OCI-LY7 (cell line): Measurements from ENCODE around the gene FBXO44. TPM values are rescaled to one million over a fixed set of nuclear protein-coding genes. Genes with fewer than 3 reads are reported as not detected.

Experiments used
- BruUV-seq: library from RNA; stranded (reverse); fragments of 400-500 nt; replicated peaks from 2 replicates; lab custom pipeline; 2021; lab: Mats Ljungman, UMichigan
- CTCF ChIA-PET: fragments of 300-600 bp; sonication (Branson Sonifier 250); formaldehyde crosslinking; loops from one replicate; lab custom pipeline; 2022; ENCODE audit warnings: antibody characterized with exemption; ENCODE audit not compliant: unreplicated experiment; lab: Charles Lee
- POLR2A ChIA-PET: fragments of 300-600 bp; sonication (Branson Sonifier 250); formaldehyde crosslinking; loops from one replicate; lab custom pipeline; 2022; ENCODE audit warnings: antibody characterized with exemption; lab: Charles Lee
- DNase-seq: peaks from one replicate; pipeline ENCODE4 v3.0.0-alpha.2; 2015; ENCODE audit warnings: low spot score
- H2AFZ ChIP-seq: fragments of 200-600 bp; sonication (generic), shearing (Covaris generic); 2 replicates; pipeline ENCODE4 v1.6.1; 2014; ENCODE audit warnings: mild to moderate bottlenecking, antibody characterized with exemption, low read length, moderate library complexity
- H3K27ac ChIP-seq: fragments of 200-600 bp; sonication (generic); 2 replicates; pipeline ENCODE4 v1.5.1; 2014; ENCODE audit warnings: mixed run types, low read depth, mild to moderate bottlenecking, moderate library complexity, low read length, inconsistent platforms; ENCODE audit not compliant: poor library complexity, severe bottlenecking
- H3K36me3 ChIP-seq: fragments of 200-600 bp; sonication (generic); 2 replicates; pipeline ENCODE4 v1.6.1; 2014; ENCODE audit warnings: mild to moderate bottlenecking, antibody characterized with exemption, low read length, moderate library complexity, mixed read lengths; ENCODE audit not compliant: insufficient read depth
- H3K4me1 ChIP-seq: fragments of 200-600 bp; sonication (generic); 2 replicates; pipeline ENCODE4 v1.5.1; 2014; ENCODE audit warnings: mild to moderate bottlenecking, low read length; ENCODE audit not compliant: insufficient read depth, poor library complexity, severe bottlenecking
- H3K4me2 ChIP-seq: fragments of 200-600 bp; sonication (generic); 2 replicates; pipeline ENCODE4 v1.6.1; 2014; ENCODE audit warnings: mild to moderate bottlenecking, low read length
- H3K4me3 ChIP-seq: fragments of 200-600 bp; sonication (generic); 2 replicates; pipeline ENCODE4 v1.5.1; 2014; ENCODE audit warnings: mild to moderate bottlenecking, low read depth, low read length; ENCODE audit not compliant: poor library complexity, severe bottlenecking
- H3K79me2 ChIP-seq: fragments of 200-600 bp; sonication (generic); 2 replicates; pipeline ENCODE4 v1.6.1; 2016; ENCODE audit warnings: low read depth, mild to moderate bottlenecking, low read length, moderate library complexity, mixed read lengths; ENCODE audit not compliant: insufficient read depth
- H3K9me2 ChIP-seq: fragments of 200-600 bp; sonication (generic); 2 replicates; pipeline ENCODE4 v1.6.1; 2016; ENCODE audit warnings: mild to moderate bottlenecking, low read length, mixed read lengths; ENCODE audit not compliant: insufficient read depth
- H3K9me3 ChIP-seq: fragments of 200-600 bp; sonication (generic); 2 replicates; pipeline ENCODE4 v1.6.1; 2014; ENCODE audit warnings: mild to moderate bottlenecking, mixed run types, low read length, mixed read lengths
- H4K20me1 ChIP-seq: fragments of 200-600 bp; sonication (generic); 2 replicates; pipeline ENCODE4 v1.6.1; 2014; ENCODE audit warnings: mild to moderate bottlenecking, antibody characterized with exemption, low read length, moderate library complexity, mixed read lengths; ENCODE audit not compliant: insufficient read depth
- CTCF ChIP-seq: fragments of 200-600 bp; sonication (generic); conservative IDR thresholded peaks from 2 replicates; pipeline ENCODE4 v1.5.1; 2014; ENCODE audit warnings: mild to moderate bottlenecking, antibody characterized with exemption, low read length, moderate library complexity, mixed read lengths
- EZH2phosphoT487 ChIP-seq: fragments of 200-600 bp; sonication (generic); IDR thresholded peaks from 2 replicates; pipeline ENCODE4 v1.6.1; 2018; ENCODE audit warnings: low read depth, borderline replicate concordance, mild to moderate bottlenecking, mixed run types, antibody characterized with exemption, low read length, moderate library complexity, mixed read lengths
- intact Hi-C: fragments of 100-400 bp; cut with micrococcal nuclease; formaldehyde crosslinking; loops from one replicate; pipeline ENCODE4 v1.10.0; 2022; ENCODE audit not compliant: unreplicated experiment
- total RNA-seq, 2 experiments: library from RNA; depleted of rRNA in 1 of 2; stranded (reverse); fragments of >200 nt in 1 of 2; shearing (Covaris generic) in 1 of 2; gene quantifications; 2 replicates each; pipeline ENCODE4 v1.2.3, GENCODE V29; 2014 to 2022

Gene FBXO44
- total RNA-seq, 2 experiments from 2014 or later, result 16.2 to 20.8 TPM

- Histone ChIP-seq H3K4me3 (no peak overlapping the region), H3K9me2 (no peaks in the 10 kb centered on the region), H3K4me2 (no peak overlapping the region), H2AFZ (no peak overlapping the region), H3K79me2 (no peaks in the 10 kb centered on the region), H4K20me1 (no peaks in the 10 kb centered on the region), H3K9me3 (no peaks in the 10 kb centered on the region), H3K4me1 (no peaks in the 10 kb centered on the region), H3K27ac (no peak overlapping the region), H3K36me3 (no peaks in the 10 kb centered on the region)
- ChIA-PET CTCF (interaction anchor here (0.5 kb wide), 1 partner anchor 469 kb away, joined by 5 read pairs; no protein-coding TSS in a partner anchor), POLR2A (interaction anchor here (0.6 kb wide), 1 partner anchor 21 kb away, joined by 3 read pairs; no protein-coding TSS in a partner anchor)
- BruUV-seq, result no TSS peak
- no peak for TF ChIP-seq EZH2phosphoT487
- TF ChIP-seq CTCF, result no peak
- DNase-seq, result no peak
- intact Hi-C loops, result no loop called here
Measured at GRCh38 chr1:11690397-11691301, 36.0 kb downstream of the FBXO44 start.

- TF ChIP-seq CTCF (no peak), EZH2phosphoT487 (no peak)
- Histone ChIP-seq H4K20me1 (no peaks in the 10 kb centered on the region), H3K4me2 (no peak within 1 kb of the TSS), H3K4me1 (no peaks in the 10 kb centered on the region), H3K9me3 (no peaks in the 10 kb centered on the region), H3K36me3 (no peaks in the 10 kb centered on the region), H3K79me2 (no peaks in the 10 kb centered on the region), H3K27ac (no peak within 1 kb of the TSS), H2AFZ (no peak within 1 kb of the TSS), H3K9me2 (no peaks in the 10 kb centered on the region), H3K4me3 (no peak within 1 kb of the TSS)
- no peak for DNase-seq
- BruUV-seq, result no TSS peak
- CTCF ChIA-PET, result no interaction called here
- intact Hi-C loops, result no loop called here
- POLR2A ChIA-PET, result no interaction called here
Measured at GRCh38 chr1:11691302-11691914, 36.7 kb downstream of the FBXO44 start, which contains the start of gene DRAXIN. DRAXIN (plus strand) TSS chr1:11691710; CDS start chr1:11706259, 14,549 bp downstream.
